ENCODE data around the gene PRKN. TPM values are rescaled to one million over a fixed set of nuclear protein-coding genes. Genes with fewer than 3 reads are reported as not detected.

PRKN gene
- total RNA-seq, 1 experiment from 2014 or later: 0.46 TPM

DNA sequence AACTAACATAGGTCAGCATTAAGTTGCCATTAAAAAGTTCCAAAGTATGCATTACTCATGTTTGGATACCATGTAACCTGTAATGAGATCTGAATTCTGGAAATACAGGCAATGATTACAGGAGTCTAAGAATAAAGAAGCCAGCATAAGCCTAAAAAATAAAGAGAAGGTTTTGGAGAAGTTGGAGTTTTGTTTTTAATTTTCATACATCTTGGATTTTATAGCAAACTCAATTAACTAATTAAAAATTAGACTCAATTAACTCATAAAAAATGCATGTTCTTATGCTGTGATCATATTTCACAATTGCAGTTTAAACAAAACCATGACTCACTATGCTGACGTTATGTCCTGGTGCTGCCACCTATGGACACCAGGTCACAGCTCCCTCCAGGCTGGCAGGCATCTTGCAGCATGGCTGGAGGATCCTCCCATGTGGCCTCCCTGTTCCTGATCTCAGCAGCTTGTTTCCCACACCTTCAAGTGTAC is 804.9 kb downstream of the PRKN start:
- BruUV-seq (replicated peaks): no TSS peak
- intact Hi-C loops (cut with micrococcal nuclease; ENCODE audit: unreplicated experiment) (loop anchor here (10.0 kb wide), 1 partner anchor 1492 kb away; the partner anchor contains the start of gene QKI), in situ Hi-C loops (cut with HindIII; ENCODE audit: low pct_unique_long_range_greater_than_20kb, low sequenced_read_pairs) (no loop called here)
- Histone ChIP-seq H3K9me3 (ENCODE audit: control insufficient read depth, insufficient read depth, low read depth, low read length) (no peaks in the 10 kb centered on the region), H3K36me3 (ENCODE audit: control insufficient read depth, insufficient read depth, low read length) (no peaks in the 10 kb centered on the region), H3K4me3 (ENCODE audit: low read depth in 2 of 2, low read length in 2 of 2) (no peak overlapping the region), H3K27ac (ENCODE audit: low read length) (no peak overlapping the region), H3K27me3 (ENCODE audit: control insufficient read depth, insufficient read depth, low read length) (no peaks in the 10 kb centered on the region), H3K4me1 (ENCODE audit: control insufficient read depth, insufficient read depth, low read length) (peaks cover 5% of the 10 kb centered on the region)
- ATAC-seq (peak; percentile 91), DNase-seq (ENCODE audit: low read depth, low spot score) (peak; percentile 71)
- TF ChIP-seq SIN3A (IDR thresholded peaks at IDR 0.05; ENCODE audit: borderline replicate concordance, insufficient read depth, low read depth, low read length): no peak
- TF ChIP-seq CTCF (IDR thresholded peaks at IDR 0.05): peak; percentile 72
- CTCF ChIA-PET: no interaction called here
- POLR2A ChIA-PET: no interaction called here

GRCh38 chr6:161921602-161922395 is 805.8 kb downstream of the PRKN start:
- CTCF ChIA-PET: no interaction called here
- no TSS peak for BruUV-seq (replicated peaks)

More at GRCh38 chr6:161921602-161922395, 805.8 kb downstream of the PRKN start:
- H3K9me3 ChIP-seq (ENCODE audit: control insufficient read depth, insufficient read depth, low read depth, low read length): no peaks in the 10 kb centered on the region
- no peak overlapping the region for H3K4me3 ChIP-seq (ENCODE audit: low read depth in 2 of 2, low read length in 2 of 2)
- intact Hi-C loops (cut with micrococcal nuclease; ENCODE audit: unreplicated experiment): loop anchor here (10.0 kb wide), 1 partner anchor 1493 kb away; the partner anchor contains the start of gene QKI
- no peaks in the 10 kb centered on the region for H3K27me3 ChIP-seq (ENCODE audit: control insufficient read depth, insufficient read depth, low read length)
- in situ Hi-C loops (cut with HindIII; ENCODE audit: low pct_unique_long_range_greater_than_20kb, low sequenced_read_pairs): no loop called here
- TF ChIP-seq CTCF (IDR thresholded peaks at IDR 0.05) (no peak), SIN3A (IDR thresholded peaks at IDR 0.05; ENCODE audit: borderline replicate concordance, insufficient read depth, low read depth, low read length) (no peak), POLR2AphosphoS5 (IDR thresholded peaks at IDR 0.05; ENCODE audit: low read depth, low read length) (no peak), TCF7L2 (IDR thresholded peaks at IDR 0.05; ENCODE audit: low read depth, low read length) (no peak)
- TF ChIP-seq, protein P1, sequence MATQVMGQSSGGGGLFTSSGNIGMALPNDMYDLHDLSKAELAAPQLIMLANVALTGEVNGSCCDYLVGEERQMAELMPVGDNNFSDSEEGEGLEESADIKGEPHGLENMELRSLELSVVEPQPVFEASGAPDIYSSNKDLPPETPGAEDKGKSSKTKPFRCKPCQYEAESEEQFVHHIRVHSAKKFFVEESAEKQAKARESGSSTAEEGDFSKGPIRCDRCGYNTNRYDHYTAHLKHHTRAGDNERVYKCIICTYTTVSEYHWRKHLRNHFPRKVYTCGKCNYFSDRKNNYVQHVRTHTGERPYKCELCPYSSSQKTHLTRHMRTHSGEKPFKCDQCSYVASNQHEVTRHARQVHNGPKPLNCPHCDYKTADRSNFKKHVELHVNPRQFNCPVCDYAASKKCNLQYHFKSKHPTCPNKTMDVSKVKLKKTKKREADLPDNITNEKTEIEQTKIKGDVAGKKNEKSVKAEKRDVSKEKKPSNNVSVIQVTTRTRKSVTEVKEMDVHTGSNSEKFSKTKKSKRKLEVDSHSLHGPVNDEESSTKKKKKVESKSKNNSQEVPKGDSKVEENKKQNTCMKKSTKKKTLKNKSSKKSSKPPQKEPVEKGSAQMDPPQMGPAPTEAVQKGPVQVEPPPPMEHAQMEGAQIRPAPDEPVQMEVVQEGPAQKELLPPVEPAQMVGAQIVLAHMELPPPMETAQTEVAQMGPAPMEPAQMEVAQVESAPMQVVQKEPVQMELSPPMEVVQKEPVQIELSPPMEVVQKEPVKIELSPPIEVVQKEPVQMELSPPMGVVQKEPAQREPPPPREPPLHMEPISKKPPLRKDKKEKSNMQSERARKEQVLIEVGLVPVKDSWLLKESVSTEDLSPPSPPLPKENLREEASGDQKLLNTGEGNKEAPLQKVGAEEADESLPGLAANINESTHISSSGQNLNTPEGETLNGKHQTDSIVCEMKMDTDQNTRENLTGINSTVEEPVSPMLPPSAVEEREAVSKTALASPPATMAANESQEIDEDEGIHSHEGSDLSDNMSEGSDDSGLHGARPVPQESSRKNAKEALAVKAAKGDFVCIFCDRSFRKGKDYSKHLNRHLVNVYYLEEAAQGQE (IDR thresholded peaks at IDR 0.05; ENCODE audit: insufficient read depth in 1 of 2, low read depth in 2 of 2, low read length in 1 of 2): no peak
- no peak overlapping the region for H3K27ac ChIP-seq (ENCODE audit: low read length)
- H3K36me3 ChIP-seq (ENCODE audit: control insufficient read depth, insufficient read depth, low read length): no peaks in the 10 kb centered on the region
- POLR2A ChIA-PET: interaction anchor here (0.7 kb wide), 1 partner anchor 1649 kb away, joined by 3 read pairs; no protein-coding TSS in a partner anchor
- ATAC-seq (no peak), DNase-seq (ENCODE audit: low read depth, low spot score) (no peak)
- H3K4me1 ChIP-seq (ENCODE audit: control insufficient read depth, insufficient read depth, low read length): peaks cover 5% of the 10 kb centered on the region
